Activated naive CD4-positive, alpha-beta T cell (primary cell): ENCODE measurements around the gene APOD.
"Not testable (repeated sequence)": the region's sequence is repeated elsewhere in the genome, so short reads cannot be mapped to it uniquely, and the experiment has no call there.

Experiments
- DNase-seq, 4 experiments: peaks; one replicate each; lab custom pipeline; 2025; lab: John Stamatoyannopoulos, UW

Gene APOD

GRCh38 chr3:195583831-195584542, at the start of gene APOD:
APOD (minus strand) TSS chr3:195583940; CDS start chr3:195579461, 4,479 bp downstream.
- no peak for DNase-seq

GRCh38 chr3:195633351-195633750, 49.6 kb upstream of the APOD start:
- DNase-seq = not testable (repeated sequence)

GRCh38 chr3:195632501-195633185, 48.9 kb upstream of the APOD start:
- not testable (repeated sequence) for DNase-seq

GRCh38 chr3:195632046-195632445, 48.3 kb upstream of the APOD start:
- DNase-seq = not testable (repeated sequence)

GRCh38 chr3:195630938-195631495, 47.3 kb upstream of the APOD start:
- DNase-seq = not testable (repeated sequence)

- DNase-seq = not testable (repeated sequence)
Observed at GRCh38 chr3:195630086-195630917, 46.6 kb upstream of the APOD start.

GRCh38 chr3:195629682-195630081, 45.9 kb upstream of the APOD start:
- DNase-seq = not testable (repeated sequence)

GRCh38 chr3:195628386-195628920, 44.7 kb upstream of the APOD start:
- DNase-seq = not testable (repeated sequence)

- not testable (repeated sequence) for DNase-seq
Observed at GRCh38 chr3:195627515-195628385, 44.0 kb upstream of the APOD start.

GRCh38 chr3:195624603-195625560, 41.1 kb upstream of the APOD start:
- not testable (repeated sequence) for DNase-seq

GRCh38 chr3:195624171-195624570, 40.4 kb upstream of the APOD start:
- DNase-seq = not testable (repeated sequence)

- not testable (repeated sequence) for DNase-seq
Observed at GRCh38 chr3:195623217-195623965, 39.7 kb upstream of the APOD start.

- DNase-seq = not testable (repeated sequence)
Observed at GRCh38 chr3:195622523-195623170, 38.9 kb upstream of the APOD start.

GRCh38 chr3:195622012-195622411, 38.3 kb upstream of the APOD start:
- not testable (repeated sequence) for DNase-seq

- not testable (repeated sequence) for DNase-seq
Observed at GRCh38 chr3:195621095-195621494, 37.4 kb upstream of the APOD start.

GRCh38 chr3:195620476-195620875, 36.7 kb upstream of the APOD start:
- not testable (repeated sequence) for DNase-seq

- DNase-seq = not testable (repeated sequence)
Observed at GRCh38 chr3:195619591-195620369, 36.0 kb upstream of the APOD start.
